Type B pancreatic cell (in vitro differentiated cells): ENCODE results near the gene RNU5B-1. TPM values are rescaled to one million over a fixed set of nuclear protein-coding genes. Genes with fewer than 3 reads are reported as not detected.

Source experiments
- DNase-seq: peaks from one replicate; pipeline ENCODE4 v3.0.0; 2021; ENCODE audit warnings: mixed read lengths; ENCODE audit not compliant: unreplicated experiment; ENCODE audit errors: extremely low spot score
- H3K27ac Mint-ChIP-seq: 2 replicates; pipeline ENCODE4 v1.8.0; 2021; ENCODE audit warnings: mild to moderate bottlenecking, mixed read lengths
- H3K27me3 Mint-ChIP-seq: 2 replicates; pipeline ENCODE4 v1.8.0; 2021; ENCODE audit warnings: mixed read lengths
- H3K36me3 Mint-ChIP-seq: 2 replicates; pipeline ENCODE4 v1.8.0; 2021; ENCODE audit warnings: mixed read lengths
- H3K4me1 Mint-ChIP-seq: one replicate; pipeline ENCODE4 v1.8.0; 2021; ENCODE audit warnings: mixed read lengths; ENCODE audit not compliant: unreplicated experiment
- H3K4me3 Mint-ChIP-seq: 2 replicates; pipeline ENCODE4 v1.8.0; 2021; ENCODE audit warnings: mild to moderate bottlenecking, mixed read lengths
- H3K9me3 Mint-ChIP-seq: 2 replicates; pipeline ENCODE4 v1.8.0; 2021; ENCODE audit warnings: mixed read lengths
- total RNA-seq: library from RNA; stranded (reverse); gene quantifications from 2 replicates; pipeline ENCODE4 v1.2.1, GENCODE V29; 2021; ENCODE audit warnings: low replicate concordance
- TF ChIP-seq, protein P1 (sequence below): fragments of 200-600 bp; sonication (generic); conservative IDR thresholded peaks from 2 replicates; pipeline ENCODE4 v1.5.0; 2021; ENCODE audit warnings: antibody characterized with exemption, mild to moderate bottlenecking

The RNU5B-1 gene
- total RNA-seq, 1 donor from 2014 or later = 16.3 TPM

DNA sequence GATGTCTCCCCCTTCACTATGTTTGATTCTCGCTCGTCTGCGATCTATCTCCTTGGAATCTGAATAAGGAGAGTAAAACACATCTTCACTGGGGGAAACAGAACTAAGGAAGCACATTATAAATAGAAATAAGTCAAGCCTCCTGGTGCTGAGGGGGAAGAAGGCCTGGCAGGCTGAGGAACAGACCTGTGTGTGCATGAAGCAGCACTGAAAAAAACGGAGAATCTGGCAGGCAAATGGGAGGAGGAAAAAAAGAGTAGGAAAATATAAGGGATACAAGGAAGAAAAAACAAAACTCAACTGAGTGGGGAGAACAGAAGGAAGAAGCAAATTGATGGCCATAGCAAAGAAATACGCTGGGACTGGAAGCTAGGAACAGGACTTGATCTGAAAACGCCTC, 43.5 kb upstream of the RNU5B-1 start:
- H3K4me1 Mint-ChIP-seq = peaks cover 20% of the 10 kb centered on the region
- TF ChIP-seq, protein P1, sequence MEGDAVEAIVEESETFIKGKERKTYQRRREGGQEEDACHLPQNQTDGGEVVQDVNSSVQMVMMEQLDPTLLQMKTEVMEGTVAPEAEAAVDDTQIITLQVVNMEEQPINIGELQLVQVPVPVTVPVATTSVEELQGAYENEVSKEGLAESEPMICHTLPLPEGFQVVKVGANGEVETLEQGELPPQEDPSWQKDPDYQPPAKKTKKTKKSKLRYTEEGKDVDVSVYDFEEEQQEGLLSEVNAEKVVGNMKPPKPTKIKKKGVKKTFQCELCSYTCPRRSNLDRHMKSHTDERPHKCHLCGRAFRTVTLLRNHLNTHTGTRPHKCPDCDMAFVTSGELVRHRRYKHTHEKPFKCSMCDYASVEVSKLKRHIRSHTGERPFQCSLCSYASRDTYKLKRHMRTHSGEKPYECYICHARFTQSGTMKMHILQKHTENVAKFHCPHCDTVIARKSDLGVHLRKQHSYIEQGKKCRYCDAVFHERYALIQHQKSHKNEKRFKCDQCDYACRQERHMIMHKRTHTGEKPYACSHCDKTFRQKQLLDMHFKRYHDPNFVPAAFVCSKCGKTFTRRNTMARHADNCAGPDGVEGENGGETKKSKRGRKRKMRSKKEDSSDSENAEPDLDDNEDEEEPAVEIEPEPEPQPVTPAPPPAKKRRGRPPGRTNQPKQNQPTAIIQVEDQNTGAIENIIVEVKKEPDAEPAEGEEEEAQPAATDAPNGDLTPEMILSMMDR = no peak
- DNase-seq = no peak
- no peaks in the 10 kb centered on the region for H3K9me3 Mint-ChIP-seq
- H3K4me3 Mint-ChIP-seq = no peak overlapping the region
- peaks cover 36% of the 10 kb centered on the region for H3K36me3 Mint-ChIP-seq
- H3K27ac Mint-ChIP-seq = no peak overlapping the region
- H3K27me3 Mint-ChIP-seq = no peaks in the 10 kb centered on the region

DNA sequence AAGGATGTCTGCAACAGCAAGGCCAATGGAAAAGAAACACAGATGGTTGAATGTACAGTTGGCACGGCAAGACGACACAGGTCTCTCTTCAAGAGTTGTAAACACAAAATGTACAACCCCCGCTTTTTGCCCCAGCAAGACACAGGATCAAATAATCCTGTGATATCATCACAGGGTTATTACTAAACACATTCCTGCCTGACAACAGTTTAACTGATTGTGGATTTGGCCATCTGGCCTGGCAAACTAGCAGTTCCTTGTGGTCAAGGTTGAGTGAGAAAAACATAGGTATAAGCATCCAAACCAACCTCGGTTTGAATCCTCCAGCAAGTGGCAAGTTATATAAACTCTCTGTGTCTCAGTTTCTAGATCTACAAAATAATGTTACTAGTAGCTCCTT, 41.2 kb upstream of the RNU5B-1 start:
- H3K27ac Mint-ChIP-seq = no peak overlapping the region
- no peaks in the 10 kb centered on the region for H3K27me3 Mint-ChIP-seq
- H3K9me3 Mint-ChIP-seq = no peaks in the 10 kb centered on the region
- H3K36me3 Mint-ChIP-seq = peaks cover 32% of the 10 kb centered on the region
- no peak overlapping the region for H3K4me3 Mint-ChIP-seq
- no peak for DNase-seq
- TF ChIP-seq, protein P1 = no peak
- H3K4me1 Mint-ChIP-seq = peaks cover 13% of the 10 kb centered on the region

DNA sequence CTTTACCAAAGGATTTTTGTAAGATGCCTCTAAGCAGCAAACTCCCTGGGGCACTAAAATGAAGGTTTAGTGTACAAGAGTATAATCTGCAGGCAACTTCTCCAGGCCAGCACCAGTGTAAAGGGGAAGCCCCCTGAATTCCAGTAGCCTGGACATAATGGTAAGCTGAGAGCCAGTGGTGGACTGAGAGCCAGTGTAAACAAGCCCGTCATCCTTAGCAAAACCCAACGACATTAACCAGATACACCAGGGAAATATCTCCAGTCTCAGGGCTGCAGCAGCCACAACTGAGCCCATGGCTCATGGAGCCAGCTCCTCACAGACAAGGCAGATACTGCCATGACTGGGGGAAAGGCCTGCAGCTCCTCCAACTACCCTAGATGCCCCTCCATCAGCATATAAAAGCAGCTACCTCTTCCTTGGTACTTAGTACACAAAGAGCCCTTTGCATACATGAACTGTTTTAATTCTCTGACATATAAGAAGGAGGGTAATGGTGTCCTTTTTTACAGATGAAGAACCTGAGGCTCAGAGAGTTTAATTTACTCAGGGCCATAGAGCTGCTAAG, 39.5 kb upstream of the RNU5B-1 start:
- peaks cover 18% of the 10 kb centered on the region for H3K36me3 Mint-ChIP-seq
- H3K4me3 Mint-ChIP-seq = no peak overlapping the region
- no peak overlapping the region for H3K27ac Mint-ChIP-seq
- no peaks in the 10 kb centered on the region for H3K4me1 Mint-ChIP-seq
- no peaks in the 10 kb centered on the region for H3K27me3 Mint-ChIP-seq
- TF ChIP-seq, protein P1 = no peak
- DNase-seq = no peak
- H3K9me3 Mint-ChIP-seq = no peaks in the 10 kb centered on the region

DNA sequence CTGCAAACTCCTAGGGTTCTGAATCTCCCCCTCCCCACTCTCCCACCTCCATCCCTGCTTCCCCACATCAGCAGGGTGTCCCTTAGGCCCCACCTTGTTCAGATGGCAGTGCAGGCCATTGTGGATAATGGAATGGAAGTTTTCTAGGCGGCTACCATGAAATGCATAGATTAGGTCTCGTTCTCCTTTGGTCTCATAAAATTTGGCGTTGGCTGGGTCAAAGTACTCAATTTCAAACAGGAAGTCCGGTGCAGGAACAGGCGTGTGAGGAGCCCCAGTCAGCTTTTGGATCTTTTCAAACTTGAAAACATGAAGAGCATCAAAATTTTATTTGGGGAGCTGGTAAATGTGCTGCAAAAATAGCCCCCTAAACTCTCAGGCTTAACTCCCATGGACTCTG, 38.0 kb upstream of the RNU5B-1 start:
- Mint-ChIP-seq H3K27me3 (no peaks in the 10 kb centered on the region), H3K9me3 (no peaks in the 10 kb centered on the region), H3K27ac (no peak overlapping the region), H3K4me3 (no peak overlapping the region), H3K4me1 (peaks cover 4% of the 10 kb centered on the region), H3K36me3 (peaks cover 11% of the 10 kb centered on the region)
- TF ChIP-seq, protein P1 = no peak
- DNase-seq = no peak

DNA sequence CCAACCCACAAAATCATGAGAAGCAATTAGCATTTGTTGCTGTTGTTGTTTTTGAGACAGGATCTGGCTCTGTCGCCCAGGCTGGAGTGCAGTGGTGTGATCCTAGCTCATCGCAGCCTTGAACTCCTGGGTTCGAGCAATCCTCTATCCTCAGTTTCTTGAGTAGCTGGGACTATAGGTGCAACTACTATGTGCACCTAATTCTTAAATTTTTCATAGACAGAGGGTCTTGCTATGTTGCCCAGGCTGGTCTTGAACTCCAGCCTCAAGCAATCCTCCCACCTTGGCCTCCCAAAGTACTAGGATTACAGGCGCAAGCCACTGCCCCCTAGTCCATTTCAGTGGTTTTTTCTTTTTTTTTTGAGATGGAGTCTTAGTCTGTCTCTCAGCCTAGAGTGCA, 36.1 kb upstream of the RNU5B-1 start:
- H3K9me3 Mint-ChIP-seq = no peaks in the 10 kb centered on the region
- peaks cover 4% of the 10 kb centered on the region for H3K4me1 Mint-ChIP-seq
- TF ChIP-seq, protein P1 = no peak
- no peak overlapping the region for H3K27ac Mint-ChIP-seq
- no peaks in the 10 kb centered on the region for H3K27me3 Mint-ChIP-seq
- no peak overlapping the region for H3K4me3 Mint-ChIP-seq
- no peak for DNase-seq
- H3K36me3 Mint-ChIP-seq = peaks cover 4% of the 10 kb centered on the region
